ENCODE data around the gene ARHGAP8.

ARHGAP8 gene

DNA sequence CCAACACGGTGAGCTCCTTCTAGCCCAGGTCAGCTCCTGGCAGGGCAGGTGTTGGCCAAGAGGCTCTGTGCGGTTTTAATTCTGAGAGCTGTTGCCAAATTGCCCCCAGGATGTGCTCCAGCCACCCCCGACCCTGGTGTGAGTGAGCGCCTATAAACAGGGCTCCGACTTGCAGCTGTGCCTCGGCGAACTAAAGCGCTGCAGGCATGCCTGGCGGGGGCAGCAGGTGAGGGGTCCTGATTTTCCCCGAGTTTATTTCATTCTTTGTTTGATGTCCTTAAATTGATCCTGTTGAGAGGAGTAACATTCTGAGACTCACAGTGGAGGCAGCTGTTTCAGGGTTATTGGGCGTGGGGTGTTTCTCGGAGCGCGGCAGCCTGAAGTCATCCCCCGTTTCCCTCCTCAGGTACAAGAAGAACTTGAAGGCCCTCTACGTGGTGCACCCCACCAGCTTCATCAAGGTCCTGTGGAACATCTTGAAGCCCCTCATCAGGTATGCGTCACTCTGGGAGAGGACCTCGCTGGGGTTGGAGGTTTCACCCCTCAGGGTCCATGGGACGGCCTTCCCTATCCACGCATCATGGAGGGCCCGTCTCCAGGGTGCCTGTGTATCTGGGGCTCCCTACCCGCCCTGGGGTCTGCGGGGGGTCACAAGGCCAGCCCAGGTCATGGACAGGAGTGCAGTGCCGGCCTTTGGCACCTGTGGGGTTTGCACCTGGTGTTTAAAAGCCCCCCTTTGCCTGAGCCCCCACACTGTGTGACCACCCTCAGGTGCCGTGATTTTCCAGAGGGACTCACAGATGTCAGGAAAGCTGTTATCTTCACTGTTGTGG, 62.1 kb downstream of the ARHGAP8 start:
- Histone ChIP-seq H3K9ac (ENCODE audit: insufficient read length) (no peak overlapping the region), H3K4me3 (no peak overlapping the region), H3K27ac (no peak overlapping the region), H3K9me3 (ENCODE audit: low read depth, low read length) (no peaks in the 10 kb centered on the region), H3K36me3 (ENCODE audit: insufficient read depth, low read length) (no peaks in the 10 kb centered on the region)
- no peak for DNase-seq (ENCODE audit: low read depth, low spot score)
- TF ChIP-seq EZH2 (IDR thresholded peaks at IDR 0.05): no peak
- no peak for TF ChIP-seq FOXP2 (optimal IDR thresholded peaks at IDR 0.05; ENCODE audit: control extremely low read depth, extremely low read length, insufficient read depth)
- TF ChIP-seq POLR2AphosphoS5 (IDR thresholded peaks at IDR 0.05; ENCODE audit: borderline replicate concordance, low read depth, low read length): no peak

DNA sequence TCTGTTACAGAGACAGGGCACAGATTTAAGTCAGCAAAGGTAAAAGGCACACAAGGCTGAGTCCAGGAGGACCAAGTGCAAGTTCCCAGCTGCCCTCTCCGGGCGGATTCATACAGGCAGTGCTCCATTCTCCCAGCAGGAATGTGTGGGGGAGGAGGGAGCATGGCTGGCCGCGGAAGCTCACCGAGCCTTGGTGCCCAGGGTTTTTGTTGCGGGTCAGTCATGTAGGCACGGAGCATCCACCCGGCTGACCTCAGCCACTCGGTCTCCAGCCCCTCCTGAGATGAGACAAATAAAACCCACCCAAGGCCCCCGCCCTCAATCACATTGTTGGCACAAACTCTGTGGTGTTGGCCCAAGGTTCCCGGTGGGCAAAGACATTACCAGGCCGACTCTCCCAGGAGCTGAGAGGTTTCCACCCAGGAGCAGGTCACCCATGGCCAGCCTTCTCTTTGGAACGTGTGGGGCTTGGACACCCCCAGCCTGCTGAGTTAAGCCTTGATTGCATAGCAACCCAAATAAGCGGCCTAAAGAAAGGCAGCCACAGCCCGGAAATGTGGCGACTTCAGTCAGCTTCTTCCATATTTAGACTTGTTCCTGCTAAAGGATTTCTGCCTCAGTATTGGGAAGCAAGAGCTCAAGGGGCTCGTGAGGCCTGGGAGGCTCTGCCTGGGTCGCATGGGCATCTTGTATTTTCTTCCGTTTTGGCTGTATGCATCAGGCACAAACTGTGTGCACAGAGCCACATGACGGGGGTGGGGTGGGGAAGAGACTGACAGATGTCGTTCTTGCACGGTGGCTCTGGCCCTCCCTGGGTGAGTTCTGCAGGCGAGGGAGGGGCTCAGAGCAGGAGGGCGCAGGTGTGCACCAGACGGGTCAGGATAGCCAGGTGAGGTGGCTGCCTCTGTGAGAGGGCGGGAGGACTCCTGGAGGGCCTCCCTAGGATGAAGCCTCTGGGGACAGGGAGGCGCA, 63.0 kb downstream of the ARHGAP8 start:
- no peak overlapping the region for H3K9ac ChIP-seq (ENCODE audit: insufficient read length)
- no peaks in the 10 kb centered on the region for H3K9me3 ChIP-seq (ENCODE audit: low read depth, low read length)
- DNase-seq (ENCODE audit: low read depth, low spot score): no peak
- TF ChIP-seq FOXP2 (optimal IDR thresholded peaks at IDR 0.05; ENCODE audit: control extremely low read depth, extremely low read length, insufficient read depth): no peak
- TF ChIP-seq EZH2 (IDR thresholded peaks at IDR 0.05): no peak
- TF ChIP-seq POLR2AphosphoS5 (IDR thresholded peaks at IDR 0.05; ENCODE audit: borderline replicate concordance, low read depth, low read length): no peak
- H3K4me3 ChIP-seq: no peak overlapping the region
- no peaks in the 10 kb centered on the region for H3K36me3 ChIP-seq (ENCODE audit: insufficient read depth, low read length)
- H3K27ac ChIP-seq: no peak overlapping the region

DNA sequence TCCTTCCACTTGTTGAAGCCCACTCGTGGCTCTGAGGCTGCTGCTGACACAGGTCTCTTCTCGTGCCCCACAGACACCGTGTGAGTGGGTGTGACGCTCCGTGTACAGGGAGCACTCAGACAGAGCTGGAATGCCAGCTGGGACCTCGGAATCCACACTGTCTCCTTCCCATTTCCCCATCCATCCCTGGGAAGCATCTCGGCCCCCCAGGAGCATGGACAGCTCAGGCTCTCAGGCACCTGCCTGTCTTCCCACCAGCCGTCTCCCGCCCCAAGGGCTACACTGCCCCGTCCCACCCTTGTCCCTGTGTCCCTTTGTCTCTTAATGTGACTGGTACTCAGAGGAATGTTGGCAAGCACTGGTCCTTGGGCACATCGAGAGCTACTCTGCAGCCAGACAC, 63.8 kb downstream of the ARHGAP8 start:
- H3K4me3 ChIP-seq: no peak overlapping the region
- DNase-seq (ENCODE audit: low read depth, low spot score): no peak
- no peaks in the 10 kb centered on the region for H3K36me3 ChIP-seq (ENCODE audit: insufficient read depth, low read length)
- TF ChIP-seq POLR2AphosphoS5 (IDR thresholded peaks at IDR 0.05; ENCODE audit: borderline replicate concordance, low read depth, low read length): no peak
- TF ChIP-seq EZH2 (IDR thresholded peaks at IDR 0.05): no peak
- TF ChIP-seq FOXP2 (optimal IDR thresholded peaks at IDR 0.05; ENCODE audit: control extremely low read depth, extremely low read length, insufficient read depth): no peak
- no peaks in the 10 kb centered on the region for H3K9me3 ChIP-seq (ENCODE audit: low read depth, low read length)
- no peak overlapping the region for H3K9ac ChIP-seq (ENCODE audit: insufficient read length)
- no peak overlapping the region for H3K27ac ChIP-seq

- no peaks in the 10 kb centered on the region for H3K9me3 ChIP-seq (ENCODE audit: low read depth, low read length)
- no peaks in the 10 kb centered on the region for H3K36me3 ChIP-seq (ENCODE audit: insufficient read depth, low read length)
- H3K4me3 ChIP-seq: no peak overlapping the region
- DNase-seq (ENCODE audit: low read depth, low spot score): no peak
- H3K27ac ChIP-seq: no peak overlapping the region
- no peak for TF ChIP-seq POLR2AphosphoS5 (IDR thresholded peaks at IDR 0.05; ENCODE audit: borderline replicate concordance, low read depth, low read length)
- no peak for TF ChIP-seq FOXP2 (optimal IDR thresholded peaks at IDR 0.05; ENCODE audit: control extremely low read depth, extremely low read length, insufficient read depth)
- TF ChIP-seq EZH2 (IDR thresholded peaks at IDR 0.05): no peak
- no peak overlapping the region for H3K9ac ChIP-seq (ENCODE audit: insufficient read length)
These were observed 66.4 kb downstream of the ARHGAP8 start for GRCh38 chr22:44818727-44819126.

DNA sequence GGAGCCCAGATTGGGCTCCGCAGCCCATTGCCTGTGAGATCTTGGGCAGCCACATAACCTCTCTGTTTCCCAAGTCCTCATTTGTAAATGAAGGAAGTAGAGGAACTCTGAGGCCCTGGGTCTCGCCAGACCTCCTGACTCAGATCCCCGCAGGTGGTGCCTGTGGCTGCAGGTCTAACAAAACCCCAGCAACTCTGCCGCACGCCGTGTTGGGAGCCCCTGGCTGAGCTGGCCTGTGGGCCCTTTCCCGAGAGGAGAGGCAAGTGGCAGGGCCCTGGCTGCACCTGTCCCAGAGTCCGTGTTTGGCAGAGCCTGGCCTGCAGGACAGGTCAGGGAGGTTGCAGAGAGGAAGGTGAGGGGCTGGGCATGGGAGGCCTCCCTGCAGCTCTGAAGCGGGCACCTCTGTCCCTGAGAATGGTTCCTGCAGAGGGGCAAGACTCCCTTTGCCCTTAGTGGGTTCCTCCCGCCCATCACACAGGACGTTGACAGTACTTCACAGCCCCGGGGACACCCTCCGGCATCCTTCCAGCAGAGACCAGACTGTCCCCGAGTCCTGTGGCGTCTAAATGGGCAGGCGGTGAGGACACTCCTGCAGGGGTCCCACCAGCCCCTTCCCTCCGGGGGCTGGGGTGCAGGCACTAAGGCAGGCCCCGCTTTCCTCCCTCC, 67.7 kb downstream of the ARHGAP8 start:
- H3K9me3 ChIP-seq (ENCODE audit: low read depth, low read length): no peaks in the 10 kb centered on the region
- TF ChIP-seq EZH2 (IDR thresholded peaks at IDR 0.05) (no peak), POLR2AphosphoS5 (IDR thresholded peaks at IDR 0.05; ENCODE audit: borderline replicate concordance, low read depth, low read length) (no peak), FOXP2 (optimal IDR thresholded peaks at IDR 0.05; ENCODE audit: control extremely low read depth, extremely low read length, insufficient read depth) (no peak)
- no peaks in the 10 kb centered on the region for H3K36me3 ChIP-seq (ENCODE audit: insufficient read depth, low read length)
- no peak for DNase-seq (ENCODE audit: low read depth, low spot score)
- no peak overlapping the region for H3K9ac ChIP-seq (ENCODE audit: insufficient read length)
- H3K4me3 ChIP-seq: no peak overlapping the region
- H3K27ac ChIP-seq: no peak overlapping the region

GRCh38 chr22:44821741-44822475, 69.5 kb downstream of the ARHGAP8 start:
- no peak for TF ChIP-seq POLR2AphosphoS5 (IDR thresholded peaks at IDR 0.05; ENCODE audit: borderline replicate concordance, low read depth, low read length)
- no peak for TF ChIP-seq FOXP2 (optimal IDR thresholded peaks at IDR 0.05; ENCODE audit: control extremely low read depth, extremely low read length, insufficient read depth)
- no peak for TF ChIP-seq EZH2 (IDR thresholded peaks at IDR 0.05)
- Histone ChIP-seq H3K4me3 (no peak overlapping the region), H3K9me3 (ENCODE audit: low read depth, low read length) (no peaks in the 10 kb centered on the region), H3K27ac (no peak overlapping the region), H3K36me3 (ENCODE audit: insufficient read depth, low read length) (no peaks in the 10 kb centered on the region), H3K9ac (ENCODE audit: insufficient read length) (no peak overlapping the region)
- DNase-seq (ENCODE audit: low read depth, low spot score): no peak

DNA sequence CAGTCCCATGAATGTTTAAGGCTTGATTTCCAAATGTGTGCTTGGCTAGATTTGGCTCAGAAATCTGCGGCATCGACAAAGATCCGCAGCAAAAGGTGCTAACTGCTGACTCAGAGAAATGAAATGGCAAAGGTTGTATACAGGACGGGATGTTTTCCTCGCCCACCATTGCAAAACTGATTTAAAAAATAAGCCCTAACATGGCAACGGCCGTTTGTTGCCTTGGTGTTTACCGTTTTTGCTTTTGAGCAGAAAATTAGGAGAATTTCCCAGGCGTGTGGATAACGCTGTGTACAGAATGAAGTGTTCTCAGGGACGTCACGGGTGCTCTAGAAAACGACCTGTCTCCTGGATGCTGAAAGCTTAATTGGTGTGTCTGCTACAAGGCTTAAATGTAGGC, 70.2 kb downstream of the ARHGAP8 start:
- H3K27ac ChIP-seq: no peak overlapping the region
- TF ChIP-seq FOXP2 (optimal IDR thresholded peaks at IDR 0.05; ENCODE audit: control extremely low read depth, extremely low read length, insufficient read depth): no peak
- no peak for TF ChIP-seq POLR2AphosphoS5 (IDR thresholded peaks at IDR 0.05; ENCODE audit: borderline replicate concordance, low read depth, low read length)
- no peak for TF ChIP-seq EZH2 (IDR thresholded peaks at IDR 0.05)
- no peak overlapping the region for H3K4me3 ChIP-seq
- no peak overlapping the region for H3K9ac ChIP-seq (ENCODE audit: insufficient read length)
- H3K36me3 ChIP-seq (ENCODE audit: insufficient read depth, low read length): no peaks in the 10 kb centered on the region
- H3K9me3 ChIP-seq (ENCODE audit: low read depth, low read length): no peaks in the 10 kb centered on the region
- DNase-seq (ENCODE audit: low read depth, low spot score): no peak

Data from SK-N-MC (cell line).